Loucy (cell line): ENCODE results near the gene LRRFIP1.

ENCODE experiments used
- H2AFZ ChIP-seq: fragments of 200-600 bp; sonication (generic); 2 replicates; pipeline ENCODE4 v1.6.0; 2016; ENCODE audit warnings: antibody characterized with exemption, mild to moderate bottlenecking, low read length, moderate library complexity
- H3F3A ChIP-seq: fragments of 200-600 bp; 2 replicates; pipeline ENCODE4 v1.6.0; 2016; ENCODE audit warnings: antibody characterized with exemption, low read depth, mild to moderate bottlenecking
- H3K27me3 ChIP-seq: fragments of 200-600 bp; sonication (generic); 2 replicates; pipeline ENCODE4 v1.6.1; 2014; ENCODE audit warnings: low read length, mild to moderate bottlenecking; ENCODE audit not compliant: insufficient read depth, poor library complexity, severe bottlenecking
- H3K36me3 ChIP-seq: fragments of 200-600 bp; sonication (generic); 2 replicates; pipeline ENCODE4 v1.6.1; 2016; ENCODE audit warnings: low read length; ENCODE audit not compliant: insufficient read depth
- H3K4me1 ChIP-seq: fragments of 200-600 bp; sonication (generic); 2 replicates; pipeline ENCODE4 v1.5.1; 2014; ENCODE audit warnings: low read length, mild to moderate bottlenecking; ENCODE audit not compliant: insufficient read depth, poor library complexity, severe bottlenecking
- H3K4me2 ChIP-seq: fragments of 200-600 bp; sonication (generic); 2 replicates; pipeline ENCODE4 v1.6.0; 2014; ENCODE audit warnings: antibody characterized with exemption, low read length, low read depth, mild to moderate bottlenecking; ENCODE audit not compliant: poor library complexity, severe bottlenecking
- H3K4me3 ChIP-seq: fragments of 200-600 bp; sonication (generic); 2 replicates; pipeline ENCODE4 v1.5.1; 2014; ENCODE audit warnings: low read length, mild to moderate bottlenecking, mixed read lengths; ENCODE audit not compliant: poor library complexity, severe bottlenecking
- H3K79me2 ChIP-seq: fragments of 200-600 bp; sonication (generic); 2 replicates; pipeline ENCODE4 v1.6.1; 2014; ENCODE audit warnings: low read length; ENCODE audit not compliant: insufficient read depth
- H3K9ac ChIP-seq: fragments of 200-600 bp; sonication (generic); 2 replicates; pipeline ENCODE4 v1.6.0; 2014; ENCODE audit warnings: mild to moderate bottlenecking, low read depth, low read length, moderate library complexity; ENCODE audit not compliant: poor library complexity, severe bottlenecking
- H3K9me2 ChIP-seq: fragments of 200-600 bp; sonication (generic); replicated peaks from 2 replicates; pipeline ENCODE4 v1.6.1; 2016; ENCODE audit warnings: low read depth, low read length, mixed read lengths
- H3K9me3 ChIP-seq: fragments of 200-600 bp; sonication (generic); 2 replicates; pipeline ENCODE4 v1.6.1; 2014; ENCODE audit warnings: mild to moderate bottlenecking, antibody characterized with exemption, low read length, low read depth; ENCODE audit not compliant: insufficient read depth
- H4K20me1 ChIP-seq: fragments of 200-600 bp; sonication (generic); 2 replicates; pipeline ENCODE4 v1.6.0; 2014; ENCODE audit warnings: antibody characterized with exemption, low read length, mild to moderate bottlenecking; ENCODE audit not compliant: insufficient read depth, poor library complexity, severe bottlenecking
- CTCF ChIP-seq: fragments of 200-600 bp; sonication (generic); conservative IDR thresholded peaks from 2 replicates; pipeline ENCODE4 v1.5.1; 2014; ENCODE audit warnings: mild to moderate bottlenecking, antibody characterized with exemption, low read length
- EZH2phosphoT487 ChIP-seq: fragments of 200-600 bp; IDR thresholded peaks from 2 replicates; pipeline ENCODE4 v1.6.1; 2018; ENCODE audit warnings: antibody characterized with exemption, mild to moderate bottlenecking, moderate library complexity, borderline replicate concordance

LRRFIP1 gene

GRCh38 chr2:237614151-237614720, 13.2 kb upstream of the LRRFIP1 start:
- Histone ChIP-seq H4K20me1 (no peaks in the 10 kb centered on the region), H3K9me3 (no peaks in the 10 kb centered on the region), H3K4me3 (no peak overlapping the region), H3F3A (no peaks in the 10 kb centered on the region; the same call in 1 of the 2 replicates), H3K36me3 (no peaks in the 10 kb centered on the region), H3K9ac (no peak overlapping the region), H3K4me1 (peaks cover 48% of the 10 kb centered on the region), H3K4me2 (no peak overlapping the region), H3K79me2 (no peaks in the 10 kb centered on the region), H2AFZ (no peak overlapping the region), H3K27me3 (no peaks in the 10 kb centered on the region), H3K9me2 (no peaks in the 10 kb centered on the region)
- TF ChIP-seq CTCF (peak; percentile 46; the same call in 1 of the 2 replicates), EZH2phosphoT487 (no peak)

GRCh38 chr2:237615631-237616249, 11.6 kb upstream of the LRRFIP1 start:
- Histone ChIP-seq H3K36me3 (no peaks in the 10 kb centered on the region), H3K4me2 (peak overlapping the region; percentile 72), H4K20me1 (no peaks in the 10 kb centered on the region), H3K9me2 (no peaks in the 10 kb centered on the region), H3K27me3 (no peaks in the 10 kb centered on the region), H3F3A (no peaks in the 10 kb centered on the region; the same call in 1 of the 2 replicates), H3K9ac (no peak overlapping the region), H3K79me2 (no peaks in the 10 kb centered on the region), H3K9me3 (no peaks in the 10 kb centered on the region), H3K4me1 (peaks cover 48% of the 10 kb centered on the region), H2AFZ (no peak overlapping the region), H3K4me3 (peak overlapping the region; percentile 41)
- TF ChIP-seq CTCF = no peak
- no peak for TF ChIP-seq EZH2phosphoT487

GRCh38 chr2:237616373-237616733, 11.0 kb upstream of the LRRFIP1 start:
- TF ChIP-seq EZH2phosphoT487 (no peak), CTCF (no peak)
- H4K20me1 ChIP-seq = no peaks in the 10 kb centered on the region
- no peaks in the 10 kb centered on the region; the same call in 1 of the 2 replicates for H3F3A ChIP-seq
- H3K79me2 ChIP-seq = no peaks in the 10 kb centered on the region
- no peak overlapping the region for H2AFZ ChIP-seq
- no peak overlapping the region for H3K9ac ChIP-seq
- H3K4me1 ChIP-seq = peaks cover 48% of the 10 kb centered on the region
- peak overlapping the region; percentile 72 for H3K4me2 ChIP-seq
- no peaks in the 10 kb centered on the region for H3K9me2 ChIP-seq
- peak overlapping the region; percentile 41 for H3K4me3 ChIP-seq
- H3K9me3 ChIP-seq = no peaks in the 10 kb centered on the region
- H3K36me3 ChIP-seq = no peaks in the 10 kb centered on the region
- no peaks in the 10 kb centered on the region for H3K27me3 ChIP-seq
